ENCODE results near the gene ARHGAP40. TPM values are rescaled to one million over a fixed set of nuclear protein-coding genes. Genes with fewer than 3 reads are reported as not detected.
A peak's percentile ranks its signal among the peaks of the same experiment; 100 is the strongest.

The ARHGAP40 gene
- total and polyA plus RNA-seq, 9 of the 15 experiments (the other 6 are each of a cell fraction or from before 2014, with no cell fraction given), result not detected

GRCh38 chr20:38692436-38693411 is 91.1 kb downstream of the ARHGAP40 start (continued):
- TF ChIP-seq PRMT5 (CRISPR knock-in tag; IDR thresholded peaks at IDR 0.05) (peak; percentile 86), PURB (CRISPR knock-in tag; IDR thresholded peaks at IDR 0.05; ENCODE audit: low read depth) (no peak), POLR2AphosphoS5 (IDR thresholded peaks at IDR 0.05; ENCODE audit: control insufficient read depth, insufficient read depth, low read depth, low read length) (peak; percentile 67; the same call in 1 of the 2 replicates), TRIM28 (IDR thresholded peaks at IDR 0.05) (no peak), SNAPC5 (CRISPR knock-in tag; IDR thresholded peaks at IDR 0.05) (no peak), POLR2H (tag; IDR thresholded peaks at IDR 0.05; ENCODE audit: low read depth) (no peak), HNRNPK (IDR thresholded peaks at IDR 0.05; ENCODE audit: low read depth, low read length, poor library complexity, severe bottlenecking) (no peak), ZNF140 (CRISPR knock-in tag; IDR thresholded peaks at IDR 0.05) (no peak), ATF1 (CRISPR knock-in tag; IDR thresholded peaks at IDR 0.05) (no peak), ATF1 (tag; IDR thresholded peaks at IDR 0.05) (peak; percentile 65), E4F1 (CRISPR knock-in tag; IDR thresholded peaks at IDR 0.05; ENCODE audit: borderline replicate concordance) (no peak), ZBTB7A (IDR thresholded peaks at IDR 0.05; ENCODE audit: borderline replicate concordance, control insufficient read depth, low read depth, low read length) (no peak), NFYB (IDR thresholded peaks at IDR 0.05; ENCODE audit: extremely low read depth, insufficient read length) (no peak), BDP1 (IDR thresholded peaks at IDR 0.05; ENCODE audit: insufficient read depth, insufficient read length) (no peak), ZFP91 (CRISPR knock-in tag; IDR thresholded peaks at IDR 0.05) (no peak), SMARCA5 (IDR thresholded peaks at IDR 0.05) (no peak), PRDM10 (IDR thresholded peaks at IDR 0.05; ENCODE audit: partially characterized antibody) (no peak), THAP7 (CRISPR knock-in tag; IDR thresholded peaks at IDR 0.05) (no peak)

Measured in K562 (cell line).